ENCODE results near the gene NCKAP5. TPM values are rescaled to one million over a fixed set of nuclear protein-coding genes. Genes with fewer than 3 reads are reported as not detected.

NCKAP5 gene
- total and polyA plus RNA-seq, 4 donors = 2.3 to 20.2 (median 8.1) TPM

GRCh38 chr2:133152801-133153200 lies 415.5 kb downstream of the NCKAP5 start:
- Histone ChIP-seq H3K4me3 (no peak overlapping the region), H3K4me1 (ENCODE audit: control insufficient read depth in 5 of 5, insufficient read depth in 5 of 5, low read length in 5 of 5) (no peaks in the 10 kb centered on the region), H3K9ac (ENCODE audit: insufficient read depth in 1 of 2, low read length in 2 of 2) (no peak overlapping the region), H3K27ac (ENCODE audit: low read depth in 1 of 2, low read length in 1 of 2) (no peak overlapping the region), H3K27me3 (ENCODE audit: control insufficient read depth in 3 of 3, insufficient read depth in 3 of 3, low read length in 2 of 3) (no peaks in the 10 kb centered on the region), H3K9me3 (ENCODE audit: control insufficient read depth in 4 of 4, insufficient read depth in 3 of 4, low read length in 3 of 4) (peaks cover 0 to 4% (median 0%) of the 10 kb centered on the region in 4 donors), H3K36me3 (ENCODE audit: control insufficient read depth in 4 of 4, insufficient read depth in 4 of 4, low read length in 4 of 4) (no peaks in the 10 kb centered on the region)
- 88 to 90% methylated on average over 1 of the region's 1 CpG for whole genome bisulfite sequencing, 2 donors
- no peak for DNase-seq
- no peak for ATAC-seq (ENCODE audit: insufficient read depth, low FRiP score)
- TF ChIP-seq, protein P1, sequence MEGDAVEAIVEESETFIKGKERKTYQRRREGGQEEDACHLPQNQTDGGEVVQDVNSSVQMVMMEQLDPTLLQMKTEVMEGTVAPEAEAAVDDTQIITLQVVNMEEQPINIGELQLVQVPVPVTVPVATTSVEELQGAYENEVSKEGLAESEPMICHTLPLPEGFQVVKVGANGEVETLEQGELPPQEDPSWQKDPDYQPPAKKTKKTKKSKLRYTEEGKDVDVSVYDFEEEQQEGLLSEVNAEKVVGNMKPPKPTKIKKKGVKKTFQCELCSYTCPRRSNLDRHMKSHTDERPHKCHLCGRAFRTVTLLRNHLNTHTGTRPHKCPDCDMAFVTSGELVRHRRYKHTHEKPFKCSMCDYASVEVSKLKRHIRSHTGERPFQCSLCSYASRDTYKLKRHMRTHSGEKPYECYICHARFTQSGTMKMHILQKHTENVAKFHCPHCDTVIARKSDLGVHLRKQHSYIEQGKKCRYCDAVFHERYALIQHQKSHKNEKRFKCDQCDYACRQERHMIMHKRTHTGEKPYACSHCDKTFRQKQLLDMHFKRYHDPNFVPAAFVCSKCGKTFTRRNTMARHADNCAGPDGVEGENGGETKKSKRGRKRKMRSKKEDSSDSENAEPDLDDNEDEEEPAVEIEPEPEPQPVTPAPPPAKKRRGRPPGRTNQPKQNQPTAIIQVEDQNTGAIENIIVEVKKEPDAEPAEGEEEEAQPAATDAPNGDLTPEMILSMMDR (IDR thresholded peaks at IDR 0.05; ENCODE audit: control extremely low read depth, extremely low read depth) = no peak

DNA sequence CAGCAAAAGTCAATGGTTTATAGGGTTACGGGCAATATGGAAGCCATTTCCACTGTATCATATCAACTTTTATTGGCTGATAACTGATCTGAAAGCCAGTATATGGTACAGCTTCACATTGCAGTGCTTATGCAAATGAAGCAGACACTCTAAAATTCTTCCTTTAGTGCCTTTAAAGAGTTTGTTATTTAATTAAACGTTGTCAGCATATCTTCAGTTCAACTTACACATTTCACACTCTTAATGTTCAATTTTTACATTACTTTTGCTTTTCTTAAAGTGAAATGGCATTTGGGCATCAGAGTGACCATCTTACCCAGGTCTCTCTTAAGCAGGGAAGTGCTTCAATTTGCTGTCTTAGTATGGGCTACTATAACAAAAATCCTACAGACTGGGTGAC lies 420.1 kb downstream of the NCKAP5 start:
- ATAC-seq (ENCODE audit: insufficient read depth, low FRiP score) (no peak), DNase-seq (no peak)
- H3K4me1 ChIP-seq (ENCODE audit: control insufficient read depth in 5 of 5, insufficient read depth in 5 of 5, low read length in 5 of 5) = peaks cover 0 to 6% (median 0%) of the 10 kb centered on the region in 5 donors
- H3K4me3 ChIP-seq = no peak overlapping the region
- no peaks in the 10 kb centered on the region for H3K36me3 ChIP-seq (ENCODE audit: control insufficient read depth in 4 of 4, insufficient read depth in 4 of 4, low read length in 4 of 4)
- no peaks in the 10 kb centered on the region for H3K9me3 ChIP-seq (ENCODE audit: control insufficient read depth in 4 of 4, insufficient read depth in 3 of 4, low read length in 3 of 4)
- 88% methylated on average over 2 of the region's 2 CpGs for WGBS, 2 donors
- no peaks in the 10 kb centered on the region for H3K27me3 ChIP-seq (ENCODE audit: control insufficient read depth in 3 of 3, insufficient read depth in 3 of 3, low read length in 2 of 3)
- TF ChIP-seq, protein P1 (IDR thresholded peaks at IDR 0.05; ENCODE audit: control extremely low read depth, extremely low read depth) = no peak
- H3K9ac ChIP-seq (ENCODE audit: insufficient read depth in 1 of 2, low read length in 2 of 2) = no peak overlapping the region
- H3K27ac ChIP-seq (ENCODE audit: low read depth in 1 of 2, low read length in 1 of 2) = no peak overlapping the region

GRCh38 chr2:133146893-133147292 lies 421.4 kb downstream of the NCKAP5 start:
- Histone ChIP-seq H3K9me3 (ENCODE audit: control insufficient read depth in 4 of 4, insufficient read depth in 3 of 4, low read length in 3 of 4) (no peaks in the 10 kb centered on the region), H3K4me3 (no peak overlapping the region), H3K4me1 (ENCODE audit: control insufficient read depth in 5 of 5, insufficient read depth in 5 of 5, low read length in 5 of 5) (peaks cover 0 to 7% (median 0%) of the 10 kb centered on the region in 5 donors), H3K9ac (ENCODE audit: insufficient read depth in 1 of 2, low read length in 2 of 2) (no peak overlapping the region), H3K27ac (ENCODE audit: low read depth in 1 of 2, low read length in 1 of 2) (no peak overlapping the region), H3K27me3 (ENCODE audit: control insufficient read depth in 3 of 3, insufficient read depth in 3 of 3, low read length in 2 of 3) (no peaks in the 10 kb centered on the region), H3K36me3 (ENCODE audit: control insufficient read depth in 4 of 4, insufficient read depth in 4 of 4, low read length in 4 of 4) (no peaks in the 10 kb centered on the region)
- ATAC-seq (ENCODE audit: insufficient read depth, low FRiP score) = no peak
- TF ChIP-seq, protein P1 (IDR thresholded peaks at IDR 0.05; ENCODE audit: control extremely low read depth, extremely low read depth) = no peak
- peak in 2 of 3 donors; percentile 57 to 68 for DNase-seq
- 50 to 70% methylated on average over 1 of the region's 1 CpG for WGBS, 2 donors

GRCh38 chr2:133143645-133144044 lies 424.6 kb downstream of the NCKAP5 start:
- ATAC-seq (ENCODE audit: insufficient read depth, low FRiP score) = no peak
- Histone ChIP-seq H3K27ac (ENCODE audit: low read depth in 1 of 2, low read length in 1 of 2) (no peak overlapping the region), H3K27me3 (ENCODE audit: control insufficient read depth in 3 of 3, insufficient read depth in 3 of 3, low read length in 2 of 3) (no peaks in the 10 kb centered on the region), H3K4me3 (no peak overlapping the region), H3K9me3 (ENCODE audit: control insufficient read depth in 4 of 4, insufficient read depth in 3 of 4, low read length in 3 of 4) (no peaks in the 10 kb centered on the region), H3K4me1 (ENCODE audit: control insufficient read depth in 5 of 5, insufficient read depth in 5 of 5, low read length in 5 of 5) (peaks cover 0 to 7% (median 0%) of the 10 kb centered on the region in 5 donors), H3K9ac (ENCODE audit: insufficient read depth in 1 of 2, low read length in 2 of 2) (no peak overlapping the region), H3K36me3 (ENCODE audit: control insufficient read depth in 4 of 4, insufficient read depth in 4 of 4, low read length in 4 of 4) (no peaks in the 10 kb centered on the region)
- 86 to 87% methylated on average over 1 of the region's 1 CpG for WGBS, 2 donors
- TF ChIP-seq, protein P1 (IDR thresholded peaks at IDR 0.05; ENCODE audit: control extremely low read depth, extremely low read depth) = no peak
- peak in 2 of 3 donors; percentile 62 to 70 for DNase-seq

Data from lung (tissue), 12 donors.